GM19463 (cell line): ENCODE measurements around the gene NOS1AP.
"Not testable (repeated sequence)": the region's sequence is repeated elsewhere in the genome, so short reads cannot be mapped to it uniquely, and the experiment has no call there.

Experiments
- ATAC-seq: cut with Tn5 transposase; IDR thresholded peaks from one replicate; pipeline ENCODE4 v1.9.1; 2021; ENCODE audit warnings: mild to moderate bottlenecking, moderate library complexity; ENCODE audit not compliant: unreplicated experiment

NOS1AP gene

DNA sequence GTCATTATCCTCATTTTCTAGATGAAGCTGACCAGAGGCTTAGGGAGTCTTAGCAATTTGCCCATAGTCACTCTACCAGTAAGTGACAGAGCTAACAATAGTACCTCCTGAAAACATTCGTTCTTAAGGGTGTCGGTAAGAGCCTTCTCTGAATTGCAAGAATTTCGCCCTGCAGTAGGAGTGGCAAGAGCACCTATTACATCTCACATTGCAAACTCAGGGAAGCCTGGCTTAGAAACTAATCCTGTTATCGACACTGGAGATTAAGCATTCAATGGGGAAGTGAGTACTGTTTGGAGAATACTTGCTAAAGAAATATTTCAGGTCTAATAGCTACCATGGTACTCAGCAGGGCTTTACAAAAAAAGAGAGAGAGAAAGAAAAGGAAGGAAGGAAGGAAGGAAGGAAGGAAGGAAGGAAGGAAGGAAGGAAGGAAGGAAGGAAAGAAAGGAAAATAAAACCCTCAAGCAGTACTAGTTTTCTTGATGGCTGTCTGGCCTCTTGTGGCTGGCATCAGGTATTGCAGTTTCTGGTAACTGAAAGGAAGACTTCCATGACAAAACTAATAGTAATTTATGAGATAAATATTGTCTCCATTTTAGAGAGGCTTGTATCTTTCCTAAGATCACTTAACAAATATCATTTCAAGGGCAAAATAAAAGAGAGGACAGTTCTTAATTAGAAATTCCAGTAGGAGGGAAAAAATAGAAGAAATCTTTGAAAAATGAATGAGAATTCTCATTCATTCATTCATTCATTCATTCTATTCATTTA lies 322.5 kb downstream of the NOS1AP start:
- ATAC-seq = no peak

DNA sequence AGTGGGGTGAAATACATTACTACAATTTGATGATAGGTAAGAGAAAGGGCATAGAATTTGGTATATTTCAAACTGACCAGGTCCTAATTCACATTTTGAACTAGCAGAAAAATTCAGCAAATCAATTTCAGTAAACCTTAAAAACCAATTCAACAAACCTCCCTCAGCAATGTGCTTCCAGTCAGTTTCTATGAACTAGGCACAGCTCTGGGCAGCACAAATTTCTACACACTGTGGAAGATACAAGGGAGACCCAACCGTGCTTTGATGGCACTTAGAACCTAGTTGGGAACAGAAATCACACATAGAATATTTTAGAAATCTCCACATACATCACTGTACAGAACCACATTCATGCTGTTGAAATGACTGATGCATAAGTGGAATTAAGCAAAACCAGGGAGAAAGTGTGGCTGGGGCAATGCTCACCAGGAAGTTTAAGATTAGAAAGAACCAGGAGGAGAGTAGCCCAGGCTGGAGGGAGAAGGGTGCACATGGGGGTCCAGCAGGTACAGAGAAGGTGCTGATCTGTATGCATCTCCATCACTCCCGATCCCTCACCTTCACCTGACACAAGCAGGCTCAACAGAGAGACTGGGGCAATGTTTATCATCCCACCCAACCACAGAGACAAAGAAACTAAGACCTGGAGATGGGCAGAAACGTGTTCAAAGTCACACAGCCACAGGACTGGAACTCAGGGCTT lies 326.9 kb downstream of the NOS1AP start:
- no peak for ATAC-seq

DNA sequence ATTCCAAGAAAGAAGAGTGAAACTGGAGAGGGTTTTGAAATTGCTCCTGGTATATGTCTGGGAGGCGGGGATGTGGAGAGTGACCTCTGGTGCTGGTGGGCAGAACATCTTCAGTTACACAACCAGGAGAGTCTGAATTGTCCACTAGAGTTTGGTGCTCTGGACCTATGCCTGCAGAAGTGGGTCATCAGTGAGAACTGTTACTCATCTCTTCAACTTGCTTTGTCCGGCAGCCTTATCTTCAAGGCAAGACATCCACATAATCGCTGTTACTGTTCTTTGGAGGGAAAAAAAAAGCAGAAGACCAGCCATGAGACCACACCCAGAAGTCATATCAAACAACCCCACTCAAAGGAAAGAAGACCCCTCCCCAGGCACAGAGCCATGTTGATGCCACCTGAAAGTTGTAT lies 327.6 kb downstream of the NOS1AP start:
- no peak for ATAC-seq

DNA sequence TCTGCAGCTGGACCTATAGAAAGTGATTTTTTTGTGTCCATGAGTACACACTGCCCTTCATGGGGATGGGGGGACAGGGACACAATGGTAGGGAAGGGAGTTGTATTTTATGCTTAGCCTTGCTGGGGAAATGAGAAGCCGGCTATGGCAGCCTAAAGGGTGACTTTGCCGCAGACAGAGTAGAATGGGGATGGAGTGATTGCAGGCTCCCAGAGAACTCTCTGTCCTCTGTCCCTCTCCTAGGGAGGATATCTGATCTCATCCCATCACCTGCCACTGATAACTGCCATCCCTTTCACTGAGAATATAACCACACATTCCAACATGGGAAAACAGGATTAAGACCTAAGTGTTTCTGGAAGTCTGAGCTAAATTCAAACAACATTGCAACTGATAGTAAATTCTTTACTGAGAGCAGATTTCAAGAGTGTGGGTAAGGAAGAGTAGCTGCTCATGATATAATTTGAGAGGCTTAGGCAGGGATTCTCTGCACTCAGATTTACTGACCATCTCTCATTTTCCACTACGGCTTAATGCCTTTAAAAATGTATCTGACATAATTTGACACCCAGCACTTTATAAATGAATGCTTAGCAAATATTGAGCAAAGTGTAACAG lies 328.6 kb downstream of the NOS1AP start:
- ATAC-seq = no peak

DNA sequence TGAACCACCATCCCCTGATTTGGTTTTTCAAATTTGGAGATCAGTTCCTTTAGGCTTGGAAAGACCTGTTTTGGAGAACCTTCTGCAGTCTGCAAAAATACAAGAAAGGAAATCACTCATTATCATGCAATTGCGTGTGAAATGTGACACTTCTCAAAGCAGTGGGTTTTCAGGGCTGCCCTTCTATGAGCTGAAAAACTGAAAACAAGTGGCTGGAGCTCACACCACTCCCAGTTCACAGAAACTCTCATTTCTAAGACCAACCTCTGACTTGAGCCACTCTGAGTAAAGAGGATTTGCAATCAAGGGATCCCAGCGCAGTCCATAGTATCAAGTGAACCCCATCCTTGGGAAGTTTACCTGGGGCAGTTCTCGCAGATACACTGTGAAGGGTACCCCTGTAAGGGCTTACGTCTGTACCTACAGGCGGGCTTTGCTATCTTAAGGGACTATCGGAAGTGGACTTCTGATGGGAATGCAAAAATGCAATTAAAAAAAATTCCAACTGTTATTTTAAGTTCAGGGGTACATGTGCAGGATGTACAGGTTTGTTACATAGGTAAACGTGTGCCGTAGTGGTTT lies 329.6 kb downstream of the NOS1AP start:
- ATAC-seq = no peak

DNA sequence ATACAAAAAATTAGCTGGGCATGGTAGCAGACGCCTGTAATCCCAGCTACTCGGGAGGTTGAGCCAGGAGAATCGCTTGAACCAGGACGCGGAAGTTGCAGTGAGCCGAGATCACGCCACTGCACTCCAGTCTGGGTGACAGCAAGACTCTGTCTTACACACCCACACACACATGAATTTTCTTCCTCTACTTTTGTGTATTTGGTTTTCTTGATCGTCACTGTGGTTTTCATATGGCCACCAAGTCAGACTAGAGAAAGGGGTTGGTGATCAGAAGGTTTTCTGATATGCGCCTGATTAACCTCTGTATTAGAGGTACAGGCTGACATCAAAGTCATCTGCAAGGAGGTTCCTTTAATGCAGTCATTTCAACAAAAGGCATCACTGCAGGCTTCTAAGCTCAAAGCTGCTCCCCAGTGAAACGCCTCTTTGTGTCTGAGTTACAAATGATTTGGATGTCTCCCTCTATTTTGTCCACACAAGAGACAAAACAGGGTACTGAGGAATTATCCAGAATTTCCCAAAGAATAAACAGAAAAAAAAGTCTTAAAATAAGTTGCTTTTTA lies 331.4 kb downstream of the NOS1AP start:
- ATAC-seq = no peak

DNA sequence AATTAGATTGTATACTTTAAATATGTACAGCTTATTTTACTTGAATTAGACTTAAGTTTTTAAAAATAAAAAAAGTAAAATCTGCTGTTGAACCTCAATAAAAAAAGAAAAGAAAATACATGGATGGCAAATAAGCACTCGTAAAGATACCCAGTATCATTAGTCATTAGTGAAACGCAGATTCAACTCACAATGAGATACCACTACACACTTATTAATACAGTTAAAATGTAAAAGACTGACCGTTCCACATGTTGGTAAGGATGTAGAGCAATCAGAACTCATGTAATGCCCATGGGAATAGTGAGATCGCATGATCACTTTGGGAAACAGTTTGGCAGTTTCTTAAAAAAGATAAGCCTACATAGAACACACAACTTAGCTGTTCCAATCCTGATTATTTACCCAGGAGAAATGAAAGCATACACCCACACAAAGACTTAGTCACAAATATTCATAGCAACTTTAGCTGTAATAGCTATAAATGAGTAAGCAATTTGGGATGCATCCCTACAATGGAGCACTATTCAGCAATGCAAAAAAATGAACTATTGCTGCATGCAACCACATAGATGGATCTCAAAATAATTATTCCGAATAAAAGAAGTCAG lies 335.2 kb downstream of the NOS1AP start:
- ATAC-seq = no peak

DNA sequence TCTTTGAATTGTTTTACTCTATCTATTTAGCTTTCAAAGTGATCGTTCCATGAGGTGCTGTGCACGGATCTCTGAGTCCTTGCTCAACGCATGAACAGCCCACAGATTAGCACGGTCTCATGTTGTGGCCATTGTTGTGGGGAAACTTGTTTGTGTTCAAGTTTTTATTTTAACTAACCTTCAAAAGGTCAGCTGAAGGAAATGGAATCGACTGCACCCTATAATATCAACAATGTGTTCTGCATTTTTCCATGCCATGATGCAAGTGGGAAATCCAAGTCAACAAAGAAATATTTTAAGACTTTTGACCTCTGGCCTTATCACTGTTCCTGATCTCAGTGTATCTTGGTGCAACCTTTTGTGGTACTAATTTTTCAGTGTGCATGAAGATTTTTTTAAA lies 336.3 kb downstream of the NOS1AP start:
- ATAC-seq = no peak

DNA sequence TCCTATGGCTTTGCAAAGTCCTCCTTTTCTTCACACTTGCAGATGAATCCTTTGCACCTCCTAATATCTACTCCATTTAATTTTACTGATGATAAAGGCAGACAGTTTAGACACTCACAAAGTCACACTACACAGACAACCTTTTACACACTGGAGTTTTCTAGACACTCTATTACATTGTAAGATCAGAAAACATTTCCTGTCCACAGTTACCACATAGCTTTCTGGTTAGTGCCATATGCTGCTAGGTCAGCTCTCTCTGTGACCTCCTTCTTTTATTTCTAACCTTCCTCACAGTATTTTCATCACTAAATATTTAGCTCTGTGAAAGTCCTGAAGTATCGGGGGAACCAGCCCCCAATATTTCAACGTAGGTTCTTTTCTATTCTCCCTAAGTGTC lies 337.3 kb downstream of the NOS1AP start:
- no peak for ATAC-seq

DNA sequence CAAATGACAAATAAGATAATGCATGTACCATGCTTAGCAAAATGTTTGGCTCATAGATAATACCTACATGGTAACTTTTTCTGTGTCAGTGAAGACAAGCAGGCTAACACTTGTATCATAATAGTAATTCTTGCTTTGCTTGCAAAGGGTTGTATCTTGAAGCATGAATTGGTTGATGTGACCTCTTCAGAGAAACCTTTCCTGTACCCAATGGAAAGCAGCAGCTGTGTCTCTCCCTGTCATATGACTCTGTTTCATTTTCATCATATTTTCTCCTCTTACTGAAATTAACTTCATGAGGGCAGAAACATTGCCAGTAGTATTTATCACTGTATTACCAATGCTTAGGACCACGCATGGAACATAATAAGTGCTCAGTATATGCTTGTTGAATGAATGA lies 338.0 kb downstream of the NOS1AP start:
- no peak for ATAC-seq

DNA sequence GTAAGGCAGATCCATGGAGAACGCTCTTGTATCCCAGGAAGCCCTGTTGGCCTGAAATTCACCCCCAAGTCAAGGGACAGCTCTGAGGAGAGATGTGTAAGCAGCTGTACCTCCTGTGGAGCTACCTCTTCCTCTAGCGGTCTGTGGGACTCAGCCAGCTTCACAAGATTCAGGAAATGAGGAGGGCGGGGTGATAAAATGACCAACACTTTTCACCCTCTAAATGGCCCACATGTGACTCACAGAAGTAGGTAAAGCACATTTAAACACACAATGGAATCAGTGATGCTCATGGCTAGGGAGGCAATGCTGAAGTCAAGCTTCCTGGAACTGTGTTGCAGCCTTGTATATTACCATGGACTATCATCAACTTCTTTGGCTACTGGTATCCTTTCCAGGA lies 342.5 kb downstream of the NOS1AP start, which contains the start of gene SH2D1B:
SH2D1B (minus strand) TSS at position 135 of the 400 bp plus-strand sequence; CDS start at position 15, 120 bp downstream.
- no peak for ATAC-seq

DNA sequence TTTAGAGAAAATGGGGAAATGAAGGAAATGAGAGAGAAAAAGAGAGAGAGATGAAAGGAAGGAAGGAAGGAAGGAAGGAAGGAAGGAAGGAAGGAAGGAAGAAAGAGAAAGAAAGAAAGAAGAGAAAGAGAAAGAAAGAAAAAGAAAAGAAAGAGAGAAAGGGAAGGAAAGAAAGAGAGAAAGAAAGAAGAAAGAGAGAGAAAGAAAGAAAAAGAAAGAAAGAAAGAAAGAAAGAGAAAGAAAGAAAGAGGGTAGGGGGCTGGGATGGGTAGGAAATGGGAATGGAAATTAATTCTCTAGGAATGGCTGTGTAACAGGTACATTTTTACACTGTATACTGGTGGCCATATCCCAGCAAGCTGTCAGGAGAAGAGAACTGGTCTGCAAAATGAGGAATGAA lies 346.7 kb downstream of the NOS1AP start:
- ATAC-seq = no peak

DNA sequence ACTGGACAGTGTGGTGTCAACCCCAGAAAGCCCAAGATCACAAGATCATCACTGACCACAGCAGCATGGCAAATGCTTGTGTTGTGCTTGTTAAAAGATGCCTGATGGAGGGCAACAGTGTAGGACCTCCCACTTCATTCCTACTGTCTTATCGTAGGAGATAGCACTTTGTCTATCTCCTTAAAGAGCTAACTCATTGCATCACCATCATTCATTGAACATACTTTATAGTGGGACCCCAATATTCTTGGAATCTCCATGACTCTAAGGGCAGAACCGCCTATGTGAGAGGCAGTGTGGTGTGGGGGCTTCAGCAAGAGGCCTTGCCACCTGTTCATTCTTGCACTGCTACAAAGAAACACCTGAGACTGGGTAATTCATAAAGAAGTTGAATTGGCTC lies 347.4 kb downstream of the NOS1AP start:
- no peak for ATAC-seq

DNA sequence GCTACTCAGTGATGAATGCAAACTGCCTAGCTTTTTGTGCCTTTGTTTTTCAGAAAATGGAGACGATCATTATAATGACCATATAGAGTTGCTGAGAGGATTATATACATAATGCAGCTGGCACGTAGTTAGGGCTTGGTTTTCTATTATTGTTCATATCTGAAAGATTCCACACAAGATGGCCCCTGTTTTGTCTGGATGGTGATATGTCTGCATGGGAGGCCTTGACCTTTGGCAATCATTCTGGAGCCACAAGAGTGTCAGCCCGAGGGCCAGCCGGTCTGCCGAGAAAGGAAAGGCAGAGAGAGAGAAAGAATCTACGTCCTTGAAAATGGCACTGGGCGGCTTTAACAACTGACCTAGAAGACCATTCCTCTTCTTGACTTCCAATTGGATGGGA lies 348.2 kb downstream of the NOS1AP start:
- ATAC-seq = no peak

DNA sequence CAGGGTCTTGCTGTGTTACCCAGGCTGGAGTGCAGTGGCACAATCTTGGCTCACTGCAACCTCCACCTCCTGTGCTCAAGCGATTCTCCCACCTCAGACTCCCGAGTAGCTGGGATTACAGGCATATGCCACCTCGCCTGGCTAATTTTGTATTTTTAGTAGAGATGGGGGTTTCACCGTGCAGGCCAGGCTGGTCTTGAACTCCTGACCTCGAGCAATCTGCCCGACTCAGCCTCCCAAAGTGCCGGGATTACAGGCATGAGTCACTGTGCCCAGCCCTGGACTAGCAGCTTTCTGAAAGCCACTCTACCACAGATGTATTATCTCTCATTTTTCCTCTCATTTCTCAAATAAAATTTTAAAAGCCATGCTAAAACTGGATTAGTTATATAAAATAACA lies 349.1 kb downstream of the NOS1AP start:
- not testable (repeated sequence) for ATAC-seq

DNA sequence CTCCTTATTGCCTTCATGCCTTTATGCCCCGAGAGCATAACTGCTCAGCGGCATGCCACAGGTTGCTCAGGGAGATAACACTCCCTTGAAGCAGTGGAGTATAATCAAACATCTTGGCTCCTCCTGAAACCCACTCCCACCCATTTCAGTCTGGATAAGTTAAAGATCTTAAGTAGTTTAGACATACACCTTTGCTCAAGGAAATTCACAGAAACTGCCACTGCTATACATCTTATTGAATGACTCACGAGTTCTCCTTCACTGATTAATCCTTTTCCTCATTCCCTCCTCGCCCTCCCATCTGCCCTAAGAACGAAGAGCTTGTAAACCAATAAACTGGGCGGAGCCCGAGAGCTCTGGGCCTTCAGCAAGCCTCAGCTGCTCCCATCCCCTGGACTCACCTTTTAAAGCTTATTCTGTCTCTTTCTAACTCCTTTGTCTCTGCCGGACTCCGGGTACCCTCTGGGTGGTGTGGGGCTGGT lies 350.0 kb downstream of the NOS1AP start:
- not testable (repeated sequence) for ATAC-seq
